Measurements from ENCODE around the gene CBX5. TPM values are rescaled to one million over a fixed set of nuclear protein-coding genes. Genes with fewer than 3 reads are reported as not detected.

The CBX5 gene
- total and polyA plus RNA-seq, 9 of the 15 experiments (the other 6 are each of a cell fraction or from before 2014, with no cell fraction given): 32.6 to 102 (median 59.2) TPM

DNA sequence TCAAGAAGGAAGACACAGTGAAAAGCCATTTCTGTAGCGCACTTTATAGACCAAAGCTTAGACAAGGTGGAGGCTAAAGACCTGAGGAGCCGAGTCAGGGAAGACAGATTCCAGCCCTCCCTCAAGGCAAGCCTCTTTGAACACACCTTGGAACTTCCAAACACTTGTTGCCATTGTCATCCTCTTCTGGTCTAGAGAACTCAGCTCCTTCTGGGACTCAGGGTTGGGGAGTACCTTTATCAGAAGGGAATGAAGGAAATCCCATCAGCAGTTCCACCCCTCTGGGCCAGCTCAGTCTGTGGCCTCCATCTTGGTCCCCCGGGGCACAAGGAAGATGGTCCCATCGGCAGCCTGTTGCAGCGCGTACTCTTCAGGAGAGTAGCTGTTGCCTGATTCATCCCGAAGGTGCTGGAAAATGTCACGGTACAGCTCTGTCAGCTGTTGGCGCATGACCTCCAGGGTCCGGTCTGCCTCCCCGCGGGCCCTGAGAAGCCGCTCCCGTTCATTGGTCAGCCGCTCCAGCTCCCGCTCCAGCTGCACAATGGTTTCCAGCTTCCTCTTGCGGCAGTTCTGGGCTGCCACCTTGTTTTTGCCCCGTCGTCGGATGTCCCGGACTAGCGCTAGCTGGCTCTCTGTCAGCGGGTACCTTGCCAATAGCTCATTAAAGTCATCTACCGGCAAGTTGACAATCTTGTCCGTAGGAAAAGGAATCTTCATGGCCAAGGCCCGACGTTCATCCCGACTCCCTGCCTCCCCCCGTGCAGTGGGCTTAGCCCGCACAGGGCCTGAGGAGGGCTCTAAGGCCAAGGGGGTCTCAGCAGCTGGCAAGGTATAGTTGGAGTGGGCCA is 12.4 kb upstream of the CBX5 start (continued):
- TF ChIP-seq, protein P1, sequence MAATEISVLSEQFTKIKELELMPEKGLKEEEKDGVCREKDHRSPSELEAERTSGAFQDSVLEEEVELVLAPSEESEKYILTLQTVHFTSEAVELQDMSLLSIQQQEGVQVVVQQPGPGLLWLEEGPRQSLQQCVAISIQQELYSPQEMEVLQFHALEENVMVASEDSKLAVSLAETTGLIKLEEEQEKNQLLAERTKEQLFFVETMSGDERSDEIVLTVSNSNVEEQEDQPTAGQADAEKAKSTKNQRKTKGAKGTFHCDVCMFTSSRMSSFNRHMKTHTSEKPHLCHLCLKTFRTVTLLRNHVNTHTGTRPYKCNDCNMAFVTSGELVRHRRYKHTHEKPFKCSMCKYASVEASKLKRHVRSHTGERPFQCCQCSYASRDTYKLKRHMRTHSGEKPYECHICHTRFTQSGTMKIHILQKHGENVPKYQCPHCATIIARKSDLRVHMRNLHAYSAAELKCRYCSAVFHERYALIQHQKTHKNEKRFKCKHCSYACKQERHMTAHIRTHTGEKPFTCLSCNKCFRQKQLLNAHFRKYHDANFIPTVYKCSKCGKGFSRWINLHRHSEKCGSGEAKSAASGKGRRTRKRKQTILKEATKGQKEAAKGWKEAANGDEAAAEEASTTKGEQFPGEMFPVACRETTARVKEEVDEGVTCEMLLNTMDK (IDR thresholded peaks at IDR 0.05; ENCODE audit: borderline replicate concordance, insufficient read depth, low read depth, low read length, poor library complexity, severe bottlenecking): no peak
- TF ChIP-seq MAFF (IDR thresholded peaks at IDR 0.05; ENCODE audit: low read length): no peak
- no peak for TF ChIP-seq HNRNPL (IDR thresholded peaks at IDR 0.05; ENCODE audit: low read depth, low read length)
- TF ChIP-seq FOXM1 (IDR thresholded peaks at IDR 0.05; ENCODE audit: low read depth): no peak
- TF ChIP-seq FOXM1 (CRISPR knock-in tag; IDR thresholded peaks at IDR 0.05; ENCODE audit: low read depth): no peak
- TF ChIP-seq SP2 (IDR thresholded peaks at IDR 0.05; ENCODE audit: extremely low read depth, low read depth, low read length, poor library complexity, severe bottlenecking): no peak
- TF ChIP-seq BRD4 (IDR thresholded peaks at IDR 0.05): no peak
- no peak for TF ChIP-seq TRIM28 (IDR thresholded peaks at IDR 0.05)
- TF ChIP-seq, protein P2, sequence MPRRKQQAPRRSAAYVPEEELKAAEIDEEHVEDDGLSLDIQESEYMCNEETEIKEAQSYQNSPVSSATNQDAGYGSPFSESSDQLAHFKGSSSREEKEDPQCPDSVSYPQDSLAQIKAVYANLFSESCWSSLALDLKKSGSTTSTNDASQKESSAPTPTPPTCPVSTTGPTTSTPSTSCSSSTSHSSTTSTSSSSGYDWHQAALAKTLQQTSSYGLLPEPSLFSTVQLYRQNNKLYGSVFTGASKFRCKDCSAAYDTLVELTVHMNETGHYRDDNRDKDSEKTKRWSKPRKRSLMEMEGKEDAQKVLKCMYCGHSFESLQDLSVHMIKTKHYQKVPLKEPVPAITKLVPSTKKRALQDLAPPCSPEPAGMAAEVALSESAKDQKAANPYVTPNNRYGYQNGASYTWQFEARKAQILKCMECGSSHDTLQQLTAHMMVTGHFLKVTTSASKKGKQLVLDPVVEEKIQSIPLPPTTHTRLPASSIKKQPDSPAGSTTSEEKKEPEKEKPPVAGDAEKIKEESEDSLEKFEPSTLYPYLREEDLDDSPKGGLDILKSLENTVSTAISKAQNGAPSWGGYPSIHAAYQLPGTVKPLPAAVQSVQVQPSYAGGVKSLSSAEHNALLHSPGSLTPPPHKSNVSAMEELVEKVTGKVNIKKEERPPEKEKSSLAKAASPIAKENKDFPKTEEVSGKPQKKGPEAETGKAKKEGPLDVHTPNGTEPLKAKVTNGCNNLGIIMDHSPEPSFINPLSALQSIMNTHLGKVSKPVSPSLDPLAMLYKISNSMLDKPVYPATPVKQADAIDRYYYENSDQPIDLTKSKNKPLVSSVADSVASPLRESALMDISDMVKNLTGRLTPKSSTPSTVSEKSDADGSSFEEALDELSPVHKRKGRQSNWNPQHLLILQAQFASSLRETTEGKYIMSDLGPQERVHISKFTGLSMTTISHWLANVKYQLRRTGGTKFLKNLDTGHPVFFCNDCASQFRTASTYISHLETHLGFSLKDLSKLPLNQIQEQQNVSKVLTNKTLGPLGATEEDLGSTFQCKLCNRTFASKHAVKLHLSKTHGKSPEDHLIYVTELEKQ (CRISPR knock-in tag; IDR thresholded peaks at IDR 0.05): no peak
- no peak for TF ChIP-seq ZBTB8A (IDR thresholded peaks at IDR 0.05; ENCODE audit: partially characterized antibody)
- TF ChIP-seq, protein P3, sequence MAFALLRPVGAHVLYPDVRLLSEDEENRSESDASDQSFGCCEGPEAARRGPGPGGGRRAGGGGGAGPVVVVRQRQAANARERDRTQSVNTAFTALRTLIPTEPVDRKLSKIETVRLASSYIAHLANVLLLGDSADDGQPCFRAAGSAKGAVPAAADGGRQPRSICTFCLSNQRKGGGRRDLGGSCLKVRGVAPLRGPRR (CRISPR knock-in tag; IDR thresholded peaks at IDR 0.05): no peak
- TF ChIP-seq NFE2L1 (tag; IDR thresholded peaks at IDR 0.05; ENCODE audit: borderline replicate concordance, low read depth): no peak
- no peak for TF ChIP-seq BHLHE40 (IDR thresholded peaks at IDR 0.05; ENCODE audit: low read length)
- peak; percentile 55; the same call in 1 of the 2 replicates for TF ChIP-seq MTA3 (IDR thresholded peaks at IDR 0.05; ENCODE audit: borderline replicate concordance)
- TF ChIP-seq SRSF1 (IDR thresholded peaks at IDR 0.05; ENCODE audit: low read depth, low read length): no peak
- TF ChIP-seq HMG20A (CRISPR knock-in tag; conservative IDR thresholded peaks at IDR 0.05): no peak
- TF ChIP-seq, protein P4, sequence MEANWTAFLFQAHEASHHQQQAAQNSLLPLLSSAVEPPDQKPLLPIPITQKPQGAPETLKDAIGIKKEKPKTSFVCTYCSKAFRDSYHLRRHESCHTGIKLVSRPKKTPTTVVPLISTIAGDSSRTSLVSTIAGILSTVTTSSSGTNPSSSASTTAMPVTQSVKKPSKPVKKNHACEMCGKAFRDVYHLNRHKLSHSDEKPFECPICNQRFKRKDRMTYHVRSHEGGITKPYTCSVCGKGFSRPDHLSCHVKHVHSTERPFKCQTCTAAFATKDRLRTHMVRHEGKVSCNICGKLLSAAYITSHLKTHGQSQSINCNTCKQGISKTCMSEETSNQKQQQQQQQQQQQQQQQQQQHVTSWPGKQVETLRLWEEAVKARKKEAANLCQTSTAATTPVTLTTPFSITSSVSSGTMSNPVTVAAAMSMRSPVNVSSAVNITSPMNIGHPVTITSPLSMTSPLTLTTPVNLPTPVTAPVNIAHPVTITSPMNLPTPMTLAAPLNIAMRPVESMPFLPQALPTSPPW (CRISPR knock-in tag; IDR thresholded peaks at IDR 0.05): no peak
- no peak for TF ChIP-seq IRF2 (CRISPR knock-in tag; IDR thresholded peaks at IDR 0.05)
- no peak for TF ChIP-seq ZNF785 (CRISPR knock-in tag; IDR thresholded peaks at IDR 0.05)
- TF ChIP-seq, protein P5, sequence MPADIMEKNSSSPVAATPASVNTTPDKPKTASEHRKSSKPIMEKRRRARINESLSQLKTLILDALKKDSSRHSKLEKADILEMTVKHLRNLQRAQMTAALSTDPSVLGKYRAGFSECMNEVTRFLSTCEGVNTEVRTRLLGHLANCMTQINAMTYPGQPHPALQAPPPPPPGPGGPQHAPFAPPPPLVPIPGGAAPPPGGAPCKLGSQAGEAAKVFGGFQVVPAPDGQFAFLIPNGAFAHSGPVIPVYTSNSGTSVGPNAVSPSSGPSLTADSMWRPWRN (IDR thresholded peaks at IDR 0.05; ENCODE audit: low read depth): no peak
